GM21786 (cell line): Measurements from ENCODE around the gene CDH4.

ENCODE experiments used
- ATAC-seq: cut with Tn5 transposase; IDR thresholded peaks from one replicate; pipeline ENCODE4 v1.9.1; 2021; ENCODE audit not compliant: unreplicated experiment

CDH4 gene

DNA sequence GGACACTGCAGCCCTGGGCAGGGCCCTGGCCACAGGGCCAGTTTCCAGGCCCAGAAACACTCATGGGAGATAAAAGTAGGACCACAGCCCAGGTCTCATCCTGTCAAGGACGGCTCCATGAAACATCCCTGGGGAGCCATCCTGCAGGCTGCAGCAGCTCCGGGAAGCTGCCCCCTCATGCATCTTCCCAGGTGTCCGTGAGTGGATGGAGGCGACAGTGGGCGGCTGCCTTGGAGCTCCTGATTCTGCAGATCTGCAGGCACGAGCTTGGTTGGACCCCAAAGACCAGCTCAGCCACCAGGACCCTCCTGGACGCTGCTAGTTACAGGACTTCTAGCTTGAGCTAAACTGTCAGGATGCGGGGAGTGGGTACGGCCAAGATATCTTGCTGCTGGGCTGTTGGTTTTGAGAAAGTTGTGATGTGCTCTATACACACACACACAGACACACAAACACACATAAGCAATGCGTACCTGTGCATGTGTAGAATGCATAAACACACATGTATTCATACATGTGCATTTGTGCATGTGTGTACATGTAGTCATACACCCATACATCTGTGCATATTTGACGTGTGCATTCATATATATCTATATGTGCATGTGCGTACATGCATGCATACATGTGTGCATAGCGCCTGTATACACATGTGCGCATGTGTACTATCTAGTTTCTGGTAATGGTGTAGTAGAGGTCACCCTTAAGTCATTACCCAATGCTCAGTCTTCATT lies 515.9 kb downstream of the CDH4 start:
- ATAC-seq = no peak

DNA sequence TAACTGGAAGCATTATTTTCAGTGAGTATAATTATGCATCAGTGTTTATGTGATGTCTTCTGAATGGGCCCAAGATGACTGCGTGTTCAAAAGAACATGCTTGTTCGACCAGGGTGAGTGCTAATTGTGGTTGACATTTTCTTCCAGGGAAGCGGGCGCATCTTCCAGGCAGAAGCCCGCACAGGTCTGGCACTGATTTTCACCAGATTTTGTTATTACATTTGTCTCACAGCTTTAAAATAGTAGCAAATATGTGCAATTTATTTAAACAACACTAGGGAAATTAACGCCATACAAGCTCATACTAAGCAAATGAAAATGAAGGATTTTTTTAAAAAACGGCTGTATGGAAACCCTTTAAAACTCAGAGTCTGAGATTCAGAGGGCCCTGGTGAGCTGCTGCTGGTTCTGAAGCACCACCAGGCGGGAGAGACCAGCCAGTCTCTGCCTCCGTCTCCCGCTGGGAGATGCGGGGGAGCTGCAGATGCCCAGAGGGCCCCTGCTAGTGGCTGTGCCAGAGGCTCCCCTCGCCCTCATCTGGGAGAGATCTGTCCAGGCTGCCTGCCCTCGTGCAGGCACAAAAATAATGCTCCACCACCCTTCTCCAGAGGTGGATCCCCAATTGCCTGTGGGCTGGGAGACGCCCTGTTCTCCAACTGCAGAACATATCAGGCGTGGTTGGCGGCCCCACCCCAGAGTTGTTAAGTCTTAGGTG lies 516.7 kb downstream of the CDH4 start:
- no peak for ATAC-seq

DNA sequence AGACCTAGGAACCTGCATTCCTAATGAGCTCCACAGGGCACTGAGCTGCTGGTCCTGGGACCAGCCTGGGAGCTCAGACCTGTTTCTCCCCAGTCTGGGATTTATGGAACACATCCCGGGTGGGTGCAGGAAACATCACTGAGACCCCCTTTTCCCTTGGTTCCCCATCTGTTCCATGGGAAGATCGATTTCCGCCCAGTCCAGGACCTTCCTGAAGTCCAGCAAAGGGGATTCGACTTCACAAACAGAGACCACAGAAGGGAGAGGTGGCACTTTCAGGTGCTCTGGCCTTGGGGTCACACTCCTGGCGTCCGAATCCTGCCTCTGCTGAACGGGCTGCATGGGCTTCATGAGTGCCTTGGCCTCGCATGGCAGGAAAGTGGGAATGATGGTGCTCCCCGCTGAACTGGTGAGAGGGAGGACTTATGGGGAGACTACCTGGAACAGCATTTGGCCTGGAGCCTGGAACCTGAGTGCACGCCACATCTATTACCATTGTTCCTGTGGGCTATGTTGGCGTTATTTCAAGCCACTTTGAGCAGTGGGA lies 517.3 kb downstream of the CDH4 start:
- no peak for ATAC-seq

DNA sequence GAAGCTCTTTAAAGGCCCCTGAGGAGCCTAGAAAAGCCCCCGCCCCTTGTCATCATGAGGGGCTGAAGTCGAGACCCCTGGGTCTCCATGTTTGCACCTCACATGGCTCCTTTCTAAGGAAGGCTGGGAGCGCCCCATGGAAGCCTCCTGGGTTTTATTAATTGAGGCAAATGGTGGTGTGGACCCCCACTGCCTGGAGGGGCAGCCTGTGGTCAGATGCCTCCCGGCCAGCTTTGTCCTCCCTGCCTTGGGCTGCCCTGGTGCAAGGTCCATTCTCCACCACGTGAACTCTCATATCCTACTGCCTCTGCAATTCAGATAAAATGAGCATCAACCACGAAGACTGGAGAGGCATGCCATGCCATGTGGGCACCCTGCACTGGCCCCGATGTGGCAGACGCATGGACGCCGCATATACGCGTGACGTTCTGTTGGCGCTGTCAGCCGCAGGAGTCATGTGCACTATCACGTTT lies 518.1 kb downstream of the CDH4 start:
- no peak for ATAC-seq

DNA sequence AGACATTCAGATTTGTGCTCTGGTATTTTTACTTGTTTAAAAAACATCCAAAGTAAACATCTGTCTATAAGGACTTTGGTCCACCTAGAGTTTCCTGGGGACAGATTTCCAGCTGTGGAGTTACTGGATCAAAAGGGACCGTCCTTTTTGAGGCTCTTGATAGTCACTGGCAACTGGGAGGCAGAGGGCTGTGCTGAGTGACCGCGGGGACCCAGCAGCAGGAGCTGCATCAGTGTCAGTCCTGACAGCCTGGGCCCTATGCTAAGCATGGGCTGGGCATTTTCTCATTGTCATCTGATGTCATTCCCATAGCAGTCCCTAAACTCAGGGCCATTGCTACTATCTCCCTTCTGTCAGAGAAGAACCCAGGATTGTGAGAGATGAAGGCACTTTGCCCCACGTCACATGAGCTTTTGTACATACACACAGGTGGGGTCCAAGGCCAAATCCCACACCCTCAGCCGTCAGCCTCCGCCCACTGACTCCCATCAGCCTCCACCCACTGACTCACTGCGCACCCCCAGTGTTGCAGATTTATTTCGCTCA lies 519.8 kb downstream of the CDH4 start:
- no peak for ATAC-seq

DNA sequence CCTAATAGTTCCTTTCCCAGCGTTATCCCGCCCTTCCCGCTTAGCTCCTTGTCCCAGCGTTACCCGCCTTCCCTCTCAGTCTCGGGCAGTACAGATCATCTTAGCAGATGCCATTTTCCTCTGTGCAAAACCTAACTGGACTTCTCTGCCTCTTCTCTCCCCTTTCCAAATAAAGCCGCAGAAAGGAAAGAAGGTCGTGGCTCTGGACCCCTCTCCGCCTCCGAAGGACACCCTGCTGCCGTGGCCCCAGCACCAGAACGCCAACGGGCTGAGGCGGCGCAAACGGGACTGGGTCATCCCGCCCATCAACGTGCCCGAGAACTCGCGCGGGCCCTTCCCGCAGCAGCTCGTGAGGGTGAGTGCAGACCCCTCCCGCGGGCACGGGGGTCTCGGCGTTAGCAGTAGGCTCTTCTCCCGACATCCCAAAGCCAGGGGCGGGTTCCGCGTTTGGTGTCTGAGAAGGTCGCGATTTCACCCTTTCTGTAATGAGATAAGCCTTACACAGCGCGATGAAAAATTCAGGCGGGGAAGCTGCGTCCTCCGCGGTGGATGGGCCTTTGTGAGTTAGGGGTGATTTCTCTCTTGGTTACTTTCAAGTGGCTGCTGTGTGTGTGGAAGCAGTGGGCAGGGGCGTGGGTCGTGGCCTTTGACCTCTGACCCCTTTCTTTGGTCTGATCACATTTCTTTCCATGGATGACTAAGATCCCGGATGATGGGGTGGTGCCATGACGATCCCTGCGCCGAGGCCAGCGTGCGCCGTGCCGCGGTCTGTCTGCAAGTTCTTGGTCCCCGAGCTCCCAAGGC lies 521.0 kb downstream of the CDH4 start:
- no peak for ATAC-seq

DNA sequence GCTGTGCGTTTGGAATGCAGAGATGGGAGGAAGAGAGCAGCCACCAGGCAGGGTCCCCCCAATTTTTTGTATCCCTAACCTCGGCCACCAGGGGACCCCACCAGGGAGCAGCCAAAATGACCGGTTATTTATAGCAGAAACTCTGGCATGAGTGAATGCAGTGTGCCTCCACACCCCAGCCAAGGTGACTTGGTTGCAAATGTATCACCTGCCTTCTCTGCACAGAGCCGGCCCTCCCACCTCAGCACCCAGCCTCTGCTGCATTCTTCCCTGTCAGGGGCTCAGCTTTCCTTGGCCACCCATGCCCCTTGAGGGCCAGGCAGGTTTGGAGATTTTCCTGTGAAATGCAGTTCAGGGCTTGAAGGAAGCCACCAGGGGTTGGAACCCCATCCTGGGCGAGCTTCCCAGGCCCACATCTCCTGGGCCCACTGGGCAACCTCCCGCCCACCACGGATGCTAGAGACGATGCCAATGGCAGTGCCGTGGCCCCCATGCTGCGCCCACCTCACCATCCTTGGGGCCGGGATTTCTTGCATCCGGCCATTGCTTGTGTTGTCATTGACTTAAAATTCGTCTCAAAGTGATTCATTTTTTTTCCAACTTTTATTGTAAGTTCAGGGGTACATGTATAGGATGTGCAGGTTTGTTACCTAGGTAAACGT lies 522.0 kb downstream of the CDH4 start:
- ATAC-seq = no peak

DNA sequence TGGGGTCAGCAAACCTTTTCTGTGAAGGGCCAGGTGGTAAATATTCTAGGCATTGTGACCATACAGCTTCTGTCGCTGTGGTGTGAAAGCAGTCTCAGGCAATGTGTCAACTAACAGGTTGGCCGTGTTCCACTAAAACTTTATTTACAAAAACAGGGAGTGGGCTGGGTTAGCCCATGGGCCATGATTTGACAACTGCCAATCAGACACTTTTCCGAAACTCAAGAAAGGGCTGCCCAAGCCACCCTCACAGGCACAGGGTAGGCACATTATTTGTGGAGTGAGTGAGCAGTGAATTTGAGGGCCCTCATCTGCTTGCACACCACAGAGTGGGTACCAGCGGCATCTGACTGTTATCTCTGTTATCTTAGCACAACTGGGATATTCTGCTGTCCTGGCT lies 523.4 kb downstream of the CDH4 start:
- ATAC-seq = no peak

DNA sequence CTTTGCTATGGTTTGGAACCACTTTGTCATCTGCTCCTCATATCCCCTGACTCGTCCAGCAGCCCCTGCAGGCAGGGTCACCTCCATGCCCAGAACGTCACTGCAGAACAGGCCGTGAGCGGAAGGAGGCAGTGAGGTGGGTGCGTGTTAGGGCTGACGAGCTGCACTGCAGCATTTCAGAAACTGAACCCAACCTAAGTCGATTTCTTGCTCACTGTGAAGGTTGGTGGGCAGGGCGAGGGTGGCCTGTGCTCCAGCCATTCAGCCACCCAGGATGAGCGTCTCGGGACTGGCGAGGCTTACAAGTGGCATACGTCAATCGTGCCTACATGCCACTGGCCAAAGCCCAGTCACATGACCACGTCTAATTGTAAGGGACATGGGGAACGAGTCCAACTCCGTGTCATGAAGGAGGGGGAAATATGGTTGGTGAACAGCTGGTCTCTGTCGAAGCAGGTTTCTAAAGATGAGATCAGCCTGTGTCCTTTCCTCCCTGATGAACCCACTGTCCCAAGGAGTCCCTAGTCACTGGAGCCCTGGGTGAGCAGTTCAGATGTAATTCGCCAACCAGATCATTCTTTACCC lies 524.5 kb downstream of the CDH4 start:
- no peak for ATAC-seq

DNA sequence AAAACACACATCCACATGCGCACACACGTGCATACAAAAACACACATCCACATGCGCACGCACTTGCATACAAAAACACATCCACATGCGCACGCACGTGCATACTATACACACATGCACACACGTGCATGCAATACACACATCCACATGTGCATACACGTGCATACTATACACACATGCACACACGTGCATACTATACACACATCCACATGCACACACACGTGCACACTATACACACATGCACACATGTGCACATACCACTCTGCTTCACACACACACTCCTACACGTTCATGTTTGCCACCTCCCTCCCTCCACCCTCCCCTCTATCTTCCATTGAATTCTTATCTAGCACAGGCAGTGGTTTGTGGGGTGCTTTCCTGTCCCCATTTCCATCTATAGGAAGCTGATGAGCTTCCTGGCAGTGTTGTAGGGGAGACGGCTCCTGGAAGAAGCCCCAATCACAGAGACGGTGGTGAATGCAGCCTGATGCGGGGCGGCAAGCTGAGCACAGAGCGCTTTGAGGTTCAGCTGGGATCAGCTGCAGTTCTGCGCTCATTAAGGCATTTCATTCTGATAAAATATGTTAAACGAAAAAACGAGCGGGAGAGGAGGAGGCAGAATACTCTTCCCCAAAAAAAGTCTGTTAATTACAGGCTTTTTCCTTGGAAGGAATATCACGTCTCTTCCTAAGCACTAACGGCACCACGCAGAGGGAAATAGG lies 525.9 kb downstream of the CDH4 start:
- ATAC-seq = no peak

DNA sequence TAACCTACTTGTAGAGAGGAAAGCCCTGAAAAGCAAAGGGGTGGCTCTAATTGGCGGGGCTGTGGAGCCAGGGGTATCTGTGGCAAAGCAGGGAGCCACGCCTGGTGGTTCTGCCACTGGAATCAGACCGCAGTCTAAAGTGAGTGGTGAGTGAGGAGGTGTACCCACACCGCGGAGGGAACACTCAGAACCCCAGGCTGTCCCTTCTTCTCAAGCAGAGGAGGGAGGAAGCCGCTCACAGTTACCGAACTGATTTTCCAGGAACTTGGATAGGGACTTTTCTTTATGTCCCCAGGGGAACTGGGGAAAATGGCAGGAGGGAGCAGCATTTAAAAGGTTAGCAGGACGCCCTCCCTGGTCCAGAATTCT lies 526.4 kb downstream of the CDH4 start:
- no peak for ATAC-seq

DNA sequence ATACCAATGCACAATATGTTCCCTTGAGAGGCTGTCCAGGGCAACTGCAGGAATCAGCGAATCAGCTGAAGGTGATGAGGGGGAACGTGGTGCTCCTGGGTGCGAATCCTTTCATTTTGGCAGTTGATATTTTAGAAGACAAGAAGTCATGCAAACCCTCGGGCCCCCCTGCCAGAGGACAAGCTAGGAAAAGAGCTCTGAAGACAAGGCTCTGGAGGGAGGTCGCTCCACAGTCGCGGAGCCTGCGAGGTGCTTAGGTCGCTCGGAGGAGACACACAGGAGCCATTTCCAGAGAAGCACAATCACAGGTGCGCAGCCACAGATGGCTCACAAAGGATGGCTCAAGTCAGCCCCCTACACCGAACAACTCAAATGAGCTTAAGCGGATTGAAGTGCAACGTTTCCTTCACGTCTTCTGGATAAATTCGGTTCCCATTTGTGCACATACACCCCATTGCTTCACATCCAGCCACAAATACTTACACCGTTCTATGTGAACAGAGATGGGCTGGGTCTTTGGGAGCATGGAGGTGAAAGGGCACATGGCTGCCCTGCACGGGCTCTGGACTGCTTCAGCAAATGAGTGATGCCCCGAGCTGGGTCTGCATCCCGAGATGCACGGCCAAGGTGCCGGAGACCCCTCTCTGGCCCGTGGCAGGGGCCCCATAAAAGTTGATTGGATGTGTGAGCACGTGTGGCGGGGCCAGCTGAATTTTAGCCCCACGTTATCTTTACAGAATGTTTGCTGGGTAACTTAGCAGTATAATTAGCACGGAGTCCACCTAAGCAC lies 527.3 kb downstream of the CDH4 start:
- ATAC-seq = no peak

DNA sequence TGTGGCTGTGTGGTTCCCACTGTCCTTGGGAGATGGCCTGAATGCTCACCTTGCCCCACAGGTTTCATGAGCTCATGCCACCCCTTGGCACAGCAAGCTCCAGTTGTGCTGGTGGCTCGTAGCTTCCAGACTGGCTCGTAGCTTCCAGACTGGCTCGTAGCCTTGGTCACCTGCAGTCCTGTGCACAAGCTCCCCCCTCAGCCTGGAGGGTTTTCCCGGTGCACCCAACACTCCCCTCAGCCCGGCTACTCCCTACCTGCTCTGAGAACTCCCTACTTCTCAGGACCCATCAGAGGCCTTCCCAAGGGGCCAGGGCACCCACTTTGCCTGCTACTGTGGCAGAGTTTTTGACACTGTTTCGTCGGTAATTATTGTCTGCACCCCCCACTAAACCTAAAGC lies 528.0 kb downstream of the CDH4 start:
- ATAC-seq = no peak

DNA sequence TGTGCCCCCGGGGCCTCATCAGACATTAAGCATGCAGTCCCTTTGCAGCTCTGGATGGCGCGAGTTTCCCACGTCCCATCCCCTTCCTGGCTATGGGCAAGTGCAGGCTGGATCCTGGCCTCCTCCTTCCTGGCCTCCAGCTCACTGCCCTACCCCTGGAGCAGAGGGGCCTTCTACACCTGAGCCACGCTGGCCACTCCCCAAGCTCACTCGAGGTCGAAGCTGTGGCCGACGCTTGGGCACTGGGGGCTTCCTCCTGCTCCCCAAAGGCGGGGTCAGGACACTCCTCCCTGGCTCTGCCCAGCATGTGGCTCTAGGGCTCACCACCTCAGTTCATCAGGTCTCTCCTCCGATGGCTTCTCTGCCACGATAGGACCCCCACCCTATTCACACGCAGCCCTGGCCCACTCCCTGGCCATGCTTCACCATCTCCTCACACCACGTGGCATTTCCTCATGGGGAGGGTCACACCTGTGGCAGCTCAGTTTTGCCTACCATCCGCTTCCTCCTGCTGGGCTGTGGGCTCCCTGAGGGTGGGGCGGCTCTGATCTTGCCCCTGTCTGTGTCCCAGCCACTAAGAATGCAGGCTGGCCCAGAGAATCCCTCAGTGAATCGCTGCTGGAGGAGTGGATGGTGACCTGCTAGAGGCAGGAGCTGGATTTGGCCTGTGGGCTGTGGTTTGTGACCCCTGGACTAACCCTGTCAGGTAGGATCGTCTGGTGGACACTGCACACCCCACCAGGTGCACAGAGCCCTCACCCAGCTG lies 532.9 kb downstream of the CDH4 start:
- ATAC-seq = no peak

DNA sequence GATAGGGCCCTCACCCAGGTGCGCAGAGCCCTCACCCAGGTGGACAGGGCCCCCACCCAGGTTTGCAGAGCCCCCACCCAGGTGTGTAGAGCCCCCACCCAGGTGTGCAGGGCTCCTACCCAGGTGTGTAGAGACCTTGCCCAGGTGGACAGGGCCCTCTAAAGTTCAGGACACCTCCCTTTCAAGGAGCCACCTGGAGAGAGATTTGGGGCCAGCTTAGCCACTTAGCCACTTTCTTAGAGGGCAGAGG lies 533.4 kb downstream of the CDH4 start:
- no peak for ATAC-seq

DNA sequence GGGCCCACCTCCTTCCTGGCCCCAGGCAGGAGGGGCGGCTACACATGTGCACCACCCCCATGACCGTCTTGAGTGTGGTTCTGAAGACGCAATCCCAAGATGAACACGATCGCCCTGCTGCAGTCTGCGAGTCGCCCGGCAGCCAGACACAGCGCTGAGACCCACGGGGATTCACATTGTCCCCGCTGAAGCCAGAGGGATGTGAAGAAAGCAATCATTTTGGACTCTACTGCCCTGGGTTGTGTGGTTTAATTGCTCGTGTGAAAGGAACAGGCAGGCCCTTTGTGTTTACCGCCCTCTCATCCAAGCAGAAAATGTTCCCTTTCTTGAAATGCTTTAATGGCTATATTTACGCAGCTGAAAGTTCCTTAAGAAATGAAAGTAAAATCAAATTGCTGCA lies 534.2 kb downstream of the CDH4 start:
- ATAC-seq = no peak

DNA sequence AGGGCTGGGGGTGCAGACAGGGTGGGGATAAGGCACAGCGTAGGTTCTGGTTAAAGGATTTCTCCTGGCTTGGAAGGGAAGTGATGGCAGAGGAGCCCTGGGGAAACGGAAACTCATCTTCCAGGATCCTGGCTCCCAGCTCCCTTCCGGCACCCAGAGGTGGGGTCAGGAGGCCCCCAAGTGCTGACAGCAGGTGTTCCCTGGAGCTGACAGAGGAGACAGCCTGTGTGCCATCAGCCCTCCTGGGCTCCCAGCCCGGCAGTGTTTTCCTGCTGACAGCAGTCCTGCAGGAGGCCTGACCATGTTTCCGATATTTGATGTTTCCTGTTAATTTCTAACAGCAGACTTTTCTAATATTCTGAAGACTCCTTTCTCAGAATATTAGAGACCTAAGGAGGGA lies 536.3 kb downstream of the CDH4 start:
- ATAC-seq = no peak

DNA sequence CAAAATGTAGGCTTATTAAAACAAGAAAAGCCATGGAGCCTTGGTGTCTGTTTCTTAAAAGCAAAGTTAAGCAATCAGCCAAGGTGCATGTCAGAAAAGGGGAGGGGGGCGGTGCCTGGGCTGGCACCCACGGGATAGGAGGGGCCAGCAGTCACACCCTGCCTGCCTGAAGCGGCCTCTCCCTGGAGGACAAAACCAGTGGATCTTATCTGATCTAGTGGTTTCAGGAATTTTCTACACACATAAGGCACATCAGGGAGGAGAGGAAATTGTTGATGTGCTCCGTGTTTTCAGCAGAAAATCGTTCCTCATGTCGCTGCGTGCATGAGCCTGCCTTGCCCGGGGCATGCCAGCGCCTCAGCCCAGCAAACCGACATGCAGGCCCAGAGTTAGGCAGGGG lies 537.3 kb downstream of the CDH4 start:
- no peak for ATAC-seq
